Activated T-cell treated with anti-CD3 and anti-CD28 coated beads, Interleukin-2, amount 50 U/mL, for 48 hours (primary cell): Measurements from ENCODE around the gene OR2J1.
"Not testable (repeated sequence)": the region's sequence is repeated elsewhere in the genome, so short reads cannot be mapped to it uniquely, and the experiment has no call there.

ENCODE experiments used
- DNase-seq, 2 experiments: peaks; one replicate each; pipeline ENCODE4 v3.0.0-alpha.2; 2020

The OR2J1 gene

DNA sequence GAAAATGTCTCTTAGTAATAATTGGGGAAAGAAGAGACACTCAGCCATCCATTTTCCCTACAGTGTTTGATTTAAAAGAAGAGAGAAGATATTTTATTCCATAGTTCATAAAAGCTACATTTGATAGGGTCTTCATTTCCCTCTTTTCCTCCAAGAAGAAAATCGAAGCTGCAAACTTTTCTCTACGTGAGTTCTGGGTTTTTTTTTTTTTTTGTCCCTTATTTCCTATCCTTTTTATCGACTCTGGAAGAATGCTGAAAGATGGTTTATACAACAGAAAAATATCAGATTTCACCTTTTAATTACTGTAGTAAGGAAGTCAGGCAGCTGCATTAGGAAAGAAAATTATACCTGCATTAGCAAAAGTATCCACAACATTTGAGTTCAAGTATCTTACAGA, at the start of gene OR2J1:
OR2J1 (plus strand) TSS at position 301 of the 400 bp plus-strand sequence. CDS start 1,453 bp downstream, outside the sequence.
- DNase-seq: no peak

DNA sequence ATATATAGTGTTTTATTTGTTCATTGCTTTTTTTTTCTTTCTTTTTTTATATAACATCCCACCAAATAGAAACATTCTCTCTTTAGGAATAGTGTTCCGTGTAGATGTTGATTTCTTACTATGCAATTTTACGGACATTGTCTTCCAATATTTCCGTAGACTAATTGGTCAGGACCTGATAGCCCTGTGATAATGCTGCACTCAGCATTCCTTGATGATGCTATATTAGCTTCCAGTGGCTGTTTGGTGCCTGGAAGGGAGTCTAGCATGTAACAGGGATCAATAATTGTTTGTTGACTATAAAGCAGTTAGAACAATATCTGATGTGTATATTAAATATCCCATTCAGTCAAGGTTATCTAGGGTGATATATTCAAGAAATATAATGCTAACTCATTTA, 47.6 kb upstream of the OR2J1 start:
- no peak for DNase-seq

DNA sequence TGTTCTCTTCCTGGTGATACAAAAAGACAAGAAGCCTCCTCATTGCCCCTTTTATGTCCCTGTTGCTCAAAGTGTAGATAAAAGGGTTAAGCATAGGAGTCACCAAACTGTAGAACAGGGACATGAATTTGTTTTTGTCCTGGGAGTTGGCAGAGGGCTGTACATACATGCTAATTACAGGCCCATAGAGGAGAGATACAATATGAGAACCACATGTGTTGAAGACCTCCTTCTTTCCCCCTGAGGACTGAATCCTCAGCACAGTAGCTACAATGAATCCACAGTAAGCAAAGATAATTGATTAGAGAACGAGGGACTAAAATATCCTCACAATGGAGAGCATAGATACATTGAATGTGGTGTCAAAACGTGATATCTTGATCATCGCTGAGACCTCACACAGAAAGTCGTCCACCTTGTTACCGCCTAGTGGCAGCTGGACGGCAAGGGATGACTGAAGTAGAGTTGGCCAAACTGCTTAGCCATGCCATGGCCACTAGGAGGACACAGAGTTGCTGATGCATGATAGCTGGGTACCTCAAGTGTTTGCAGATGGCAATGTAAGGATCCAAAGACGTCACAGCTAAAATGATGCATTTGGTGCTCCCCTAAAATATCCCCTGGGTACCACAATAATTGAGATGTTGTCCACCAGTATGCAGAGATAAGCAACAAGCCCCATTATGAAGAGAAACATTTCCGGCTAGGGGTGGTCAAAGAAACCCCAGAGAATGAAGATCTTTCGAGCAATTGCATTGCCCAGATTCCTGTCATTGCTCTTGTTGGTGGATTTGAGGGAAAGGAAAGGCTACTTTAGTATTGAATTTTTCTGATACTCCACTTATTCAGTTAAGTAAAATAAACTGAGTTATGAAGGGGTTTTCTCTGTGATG, 27.2 kb upstream of the OR2J1 start:
- peak in 1 of 2 experiments; percentile 20 for DNase-seq

DNA sequence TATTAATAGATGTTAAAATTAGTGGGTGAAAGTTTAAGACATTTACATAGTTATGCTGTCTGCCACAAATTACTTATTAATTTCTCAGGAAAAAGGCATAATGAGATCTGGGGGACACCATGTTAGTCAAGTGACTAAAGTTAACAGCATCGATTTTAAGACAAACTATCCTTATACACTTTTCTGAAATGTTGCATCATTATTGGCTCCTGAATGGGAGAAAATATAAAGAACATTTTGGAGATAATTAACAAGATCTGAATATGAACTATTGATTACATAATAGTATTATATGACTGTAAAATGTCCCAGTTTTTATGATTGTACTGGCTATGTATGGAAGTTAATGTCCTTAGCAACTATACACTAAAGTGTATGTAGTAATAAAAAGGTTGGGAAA, 20.1 kb upstream of the OR2J1 start:
- DNase-seq: no peak

DNA sequence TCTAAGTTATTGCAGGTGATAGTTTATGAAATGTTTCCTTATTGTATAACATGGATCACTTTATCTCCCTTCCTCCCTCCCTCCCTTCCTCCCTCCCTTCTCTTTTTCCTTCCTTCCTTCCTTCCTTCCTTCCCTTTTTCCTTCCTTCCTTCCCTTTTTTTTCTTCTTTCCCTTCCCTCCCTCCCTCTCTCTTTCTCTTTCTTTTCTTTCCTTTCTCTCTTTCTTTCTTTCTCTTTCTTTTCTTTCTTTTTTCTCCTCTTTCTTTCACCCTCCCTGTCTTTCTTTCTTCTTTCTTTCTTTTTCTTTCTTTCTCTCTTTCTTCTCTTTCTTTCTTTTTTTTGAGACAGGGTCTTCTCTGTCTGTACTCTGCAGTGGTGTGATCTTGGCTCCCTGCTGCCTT, 18.0 kb upstream of the OR2J1 start:
- DNase-seq: no peak

DNA sequence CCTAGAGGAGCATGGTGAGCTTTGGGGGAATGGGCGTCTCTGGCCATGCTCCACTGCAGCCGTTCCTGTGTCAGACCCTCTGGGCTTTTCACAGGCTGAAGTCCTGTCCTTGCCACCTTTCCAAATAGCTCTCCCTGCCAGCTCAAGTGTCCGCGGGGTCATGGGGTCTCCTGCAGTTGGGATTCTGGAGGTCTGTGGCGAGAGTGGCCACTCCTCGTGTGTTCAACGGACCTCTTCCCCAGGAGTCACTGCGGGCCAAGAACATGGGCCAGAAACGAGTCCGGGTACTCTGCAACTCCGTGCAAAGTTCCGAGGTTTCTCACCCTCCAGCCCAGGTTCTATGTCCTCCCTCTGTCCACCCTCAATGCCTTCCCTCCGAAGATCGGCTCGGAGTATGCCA, 16.8 kb upstream of the OR2J1 start:
- no peak for DNase-seq

DNA sequence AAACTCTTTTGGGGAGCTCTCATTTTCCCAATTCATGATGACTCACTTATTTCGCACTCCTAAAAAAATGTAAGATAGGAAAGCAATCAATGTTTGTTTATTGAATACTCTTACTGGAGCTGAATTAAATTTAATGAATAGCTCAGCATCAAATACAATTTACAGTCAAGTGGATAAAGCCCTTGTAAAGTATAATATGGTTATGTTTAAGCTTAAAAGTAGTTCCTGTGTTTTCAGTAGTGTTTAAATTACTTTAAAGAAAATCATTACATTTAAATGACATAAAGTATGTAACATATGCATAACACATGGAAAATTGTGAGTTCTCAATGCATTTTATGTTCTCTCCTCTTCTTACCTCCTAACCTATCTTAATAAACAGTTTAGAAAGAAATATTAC, 12.1 kb upstream of the OR2J1 start, which contains the start of gene OR2B3:
OR2B3 (minus strand) TSS at position 101 of the 400 bp plus-strand sequence; CDS start at position 36, 65 bp downstream.
- no peak for DNase-seq

DNA sequence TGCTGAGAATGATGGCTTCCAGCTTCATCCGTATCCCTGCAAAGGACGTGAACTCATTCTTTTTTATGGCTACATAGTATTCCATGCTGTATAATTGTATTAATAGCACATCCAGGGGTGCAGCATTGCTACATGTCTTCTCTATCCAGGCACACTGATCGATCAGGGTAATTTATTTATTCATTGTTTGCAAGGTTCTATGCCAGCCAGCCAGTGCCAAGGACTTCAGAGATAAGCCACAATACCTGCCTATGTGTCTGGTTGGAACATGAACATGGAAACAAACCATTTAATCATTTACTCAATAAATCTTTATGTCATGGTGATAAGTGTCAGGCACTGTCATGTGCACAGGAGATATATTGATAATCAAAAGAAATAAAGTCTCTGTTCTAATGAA, 6.3 kb upstream of the OR2J1 start:
- DNase-seq: no peak

DNA sequence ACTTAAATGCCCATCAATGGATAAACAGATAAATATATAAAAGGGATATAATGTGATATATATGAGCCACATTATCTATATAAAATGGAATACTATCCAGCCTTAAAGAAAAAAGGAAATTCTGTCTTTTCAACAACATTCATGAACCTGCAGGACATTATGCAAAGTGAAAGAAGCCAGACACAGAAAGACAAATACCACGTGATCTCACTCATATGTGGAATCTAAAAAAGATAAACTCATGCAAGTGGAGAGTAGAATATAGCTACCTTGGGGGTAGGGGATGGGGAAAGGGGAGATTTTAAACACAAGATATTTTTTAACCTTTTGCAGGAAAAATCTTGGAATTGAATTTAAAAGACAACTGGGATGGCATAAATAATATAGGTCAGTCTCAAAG, 1.5 kb upstream of the OR2J1 start:
- no peak for DNase-seq

DNA sequence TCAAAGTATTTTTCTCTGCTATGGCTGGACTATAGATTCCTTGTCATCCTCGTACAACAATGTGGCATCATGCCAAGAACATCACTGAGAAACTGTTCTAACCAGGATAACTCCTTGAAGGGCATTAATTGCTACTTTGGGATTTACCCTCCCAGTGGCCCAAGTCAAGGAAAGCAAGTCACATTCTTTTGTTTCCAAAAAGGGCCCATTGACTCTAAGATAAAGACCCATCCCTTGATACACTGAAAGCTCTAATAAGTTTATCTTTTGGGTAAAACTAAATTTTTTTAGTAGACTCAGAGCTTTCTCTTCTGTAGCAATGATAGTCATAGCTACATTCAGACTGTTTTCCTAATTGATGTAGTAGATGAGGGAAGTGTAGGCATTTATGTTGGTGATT, 8.5 kb downstream of the OR2J1 start, which contains the start of gene OR2J3:
OR2J3 (plus strand) TSS at position 301 of the 400 bp plus-strand sequence. CDS start 3,833 bp downstream, outside the sequence.
- DNase-seq: no peak

DNA sequence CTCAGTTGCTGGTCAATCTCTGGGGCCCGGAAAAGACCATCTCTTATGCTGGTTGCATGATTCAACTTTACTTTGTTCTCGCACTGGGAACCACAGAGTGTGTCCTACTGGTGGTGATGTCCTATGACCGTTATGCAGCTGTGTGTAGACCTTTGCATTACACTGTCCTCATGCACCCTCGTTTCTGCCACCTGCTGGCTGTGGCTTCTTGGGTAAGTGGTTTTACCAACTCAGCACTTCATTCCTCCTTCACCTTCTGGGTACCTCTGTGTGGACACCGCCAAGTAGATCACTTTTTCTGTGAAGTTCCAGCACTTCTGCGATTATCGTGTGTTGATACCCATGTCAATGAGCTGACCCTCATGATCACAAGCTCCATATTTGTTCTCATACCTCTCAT, 12.8 kb downstream of the OR2J1 start:
- DNase-seq: no peak

DNA sequence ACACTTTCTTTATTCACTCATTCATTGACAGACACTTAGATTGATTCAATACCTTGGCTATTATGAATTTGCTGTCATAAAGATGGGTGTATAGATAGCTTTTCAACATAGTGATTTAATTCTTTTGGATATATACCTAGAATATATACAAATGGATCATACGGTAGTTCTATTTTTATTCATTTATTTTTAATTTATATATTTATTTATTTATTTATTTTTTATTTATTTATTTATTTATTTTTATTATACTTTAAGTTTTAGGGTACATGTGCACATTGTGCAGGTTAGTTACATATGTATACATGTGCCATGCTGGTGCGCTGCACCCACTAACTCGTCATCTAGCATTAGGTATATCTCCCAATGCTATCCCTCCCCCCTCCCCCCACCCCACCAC, 15.7 kb downstream of the OR2J1 start:
- not testable (repeated sequence) for DNase-seq

DNA sequence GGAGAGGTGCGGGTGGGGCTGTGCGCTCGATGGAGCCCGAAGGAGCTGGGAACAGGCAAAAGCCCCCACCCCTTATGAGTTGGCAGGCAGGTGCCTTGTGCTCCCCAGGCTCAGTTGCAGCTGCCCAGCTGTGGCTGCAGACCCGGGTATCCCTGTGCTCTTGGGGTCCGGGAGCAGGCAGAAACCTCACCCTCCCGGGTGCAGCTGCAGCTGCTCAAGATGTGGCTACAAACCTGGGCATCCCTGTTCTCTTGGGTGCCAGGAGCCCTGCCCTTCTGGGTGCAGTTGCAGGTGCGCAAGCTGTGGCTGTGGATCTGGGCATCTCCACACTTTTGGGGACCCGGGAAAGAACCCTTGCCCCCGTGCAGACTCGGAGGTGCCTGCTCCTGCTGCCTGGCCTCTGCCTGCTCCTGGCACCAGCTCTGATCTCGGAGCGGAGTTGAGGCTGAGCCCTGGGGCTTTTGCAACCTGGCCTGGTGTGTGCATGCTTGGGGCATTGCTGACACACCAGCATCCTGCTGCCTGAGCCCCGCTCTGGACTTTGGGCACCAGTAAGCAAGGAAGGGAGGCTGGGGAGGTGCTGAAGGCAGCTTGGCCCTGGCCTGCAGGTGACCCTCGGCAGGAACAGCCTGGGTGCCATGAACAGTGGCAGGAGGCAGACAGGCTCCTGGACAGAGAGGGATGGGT, 30.2 kb downstream of the OR2J1 start:
- no peak for DNase-seq

DNA sequence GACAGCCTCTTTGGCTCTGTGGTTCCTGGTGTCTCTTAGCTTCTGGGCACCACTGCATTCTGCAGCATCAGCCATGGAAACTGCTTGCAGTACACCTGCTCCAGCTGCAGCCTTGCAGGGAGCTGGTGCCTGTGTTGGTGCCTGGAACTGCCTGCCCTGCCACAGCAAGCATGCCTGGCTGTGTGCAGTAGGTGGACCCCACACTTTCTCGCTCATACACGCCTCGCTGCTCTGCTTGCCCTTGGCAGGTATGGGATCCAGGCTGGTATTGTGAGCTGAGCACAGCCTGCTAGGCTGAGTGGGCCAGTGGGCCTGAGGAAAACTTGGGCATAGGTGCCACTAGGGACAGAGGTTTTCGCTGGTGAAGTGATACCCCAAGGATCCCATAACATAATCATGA, 31.4 kb downstream of the OR2J1 start:
- no peak for DNase-seq

DNA sequence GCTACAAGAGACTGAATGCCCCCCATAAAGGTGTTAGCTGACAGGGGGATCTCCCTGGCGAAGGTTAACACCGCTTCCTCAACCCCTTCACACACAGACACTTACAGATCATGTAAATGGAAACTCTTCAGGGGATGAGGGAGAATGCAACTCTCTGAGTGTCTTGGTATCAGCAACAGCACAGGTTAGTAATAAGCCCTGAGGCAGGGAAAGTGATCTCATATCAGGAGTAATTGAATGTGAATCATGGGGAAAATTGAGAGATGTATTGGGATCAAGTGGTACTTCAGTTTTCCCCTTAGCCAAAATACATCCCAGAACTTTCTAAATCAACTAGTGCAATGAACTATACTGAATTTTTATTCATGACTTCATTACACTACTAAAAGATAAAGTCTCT, 32.4 kb downstream of the OR2J1 start:
- DNase-seq: no peak

DNA sequence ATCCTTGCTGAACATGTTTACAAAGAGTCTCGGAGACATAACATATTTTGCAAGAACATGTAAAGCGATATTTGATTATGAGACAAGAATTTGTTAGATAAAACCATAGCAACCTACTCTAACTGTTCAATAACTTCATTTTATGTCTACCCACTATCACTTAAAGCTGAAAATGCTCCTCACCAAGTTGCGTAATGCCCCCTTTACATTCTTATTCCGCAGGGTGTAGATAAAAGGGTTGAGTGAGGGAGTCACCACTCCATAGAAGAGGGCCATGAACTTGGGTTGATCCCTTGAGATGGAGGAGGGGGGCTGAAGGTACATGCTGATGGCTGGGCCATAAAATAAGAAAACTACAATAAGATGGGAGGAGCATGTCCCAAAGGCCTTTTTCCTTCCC, 38.4 kb downstream of the OR2J1 start:
- no peak for DNase-seq

DNA sequence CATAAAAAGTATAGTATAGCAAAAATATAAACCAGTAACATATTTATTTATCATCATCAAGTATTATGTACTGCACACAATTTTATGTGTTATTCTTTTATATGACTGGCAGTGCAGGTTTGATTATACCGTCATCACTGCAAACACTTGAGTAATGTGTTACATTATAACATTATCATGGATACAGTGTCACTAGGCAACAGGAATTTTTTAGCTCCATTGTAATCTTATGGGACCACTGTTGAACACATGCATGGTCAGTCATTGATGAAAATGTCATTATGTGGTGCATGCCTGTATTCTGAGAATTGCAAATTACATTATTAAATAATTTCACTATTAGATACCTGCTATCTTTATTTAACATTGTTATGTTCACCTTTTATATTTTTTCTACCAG, 42.3 kb downstream of the OR2J1 start:
- DNase-seq: no peak

DNA sequence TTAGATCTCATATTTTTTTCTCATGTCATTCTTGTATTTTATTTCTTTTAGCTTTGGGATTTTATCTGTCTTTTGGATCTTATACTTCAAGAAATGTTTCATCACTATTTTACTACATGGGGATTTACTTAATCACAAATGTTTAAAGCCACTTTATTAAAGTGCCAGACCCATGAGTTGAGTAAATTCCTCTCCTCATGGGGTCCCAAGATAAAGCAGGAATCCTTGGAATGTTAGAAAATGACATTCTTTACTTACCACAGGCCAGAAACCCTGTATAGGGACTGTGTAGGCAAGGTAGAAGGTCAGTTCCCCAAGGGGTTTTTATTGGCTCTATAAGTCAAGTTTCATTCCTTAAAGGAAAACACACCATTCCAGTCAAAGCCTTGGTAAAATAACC, 43.0 kb downstream of the OR2J1 start:
- no peak for DNase-seq

DNA sequence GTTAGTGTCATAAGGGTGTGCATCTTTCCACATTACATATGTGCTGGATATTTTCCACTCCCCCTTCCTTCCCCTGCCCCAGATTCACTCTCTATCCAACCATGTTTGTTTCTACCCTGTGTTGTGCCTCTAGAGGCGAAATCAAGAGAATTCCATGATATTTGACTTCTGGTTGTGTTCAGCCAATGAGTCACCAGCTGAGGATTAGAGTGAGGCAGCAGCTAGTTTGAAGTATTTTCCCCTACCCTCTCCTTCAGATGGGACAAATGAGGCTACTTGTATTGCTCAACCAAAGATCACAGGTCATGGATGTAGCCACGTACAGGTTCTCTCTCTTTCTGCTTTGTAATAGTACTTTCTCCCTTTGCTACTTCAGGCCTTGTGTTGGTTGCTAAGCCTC, 46.9 kb downstream of the OR2J1 start:
- DNase-seq: no peak

DNA sequence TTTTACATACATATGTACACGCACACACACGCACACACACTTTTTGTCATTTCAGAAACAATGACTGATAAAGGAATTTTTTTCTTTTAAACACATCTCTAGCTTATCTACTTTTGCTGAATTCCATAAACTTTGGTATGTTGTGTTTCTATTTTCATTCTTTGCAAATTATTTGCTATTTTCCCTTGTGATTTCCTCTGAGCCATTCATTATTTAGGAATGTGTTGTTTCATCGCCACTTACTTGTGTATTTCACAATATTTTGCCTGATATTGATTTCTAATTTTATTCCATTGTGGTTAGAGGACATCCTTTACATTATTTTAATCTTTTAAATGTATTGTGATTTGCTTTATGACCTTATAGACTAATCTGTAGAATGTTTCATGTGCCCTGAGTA, 47.8 kb downstream of the OR2J1 start:
- no peak for DNase-seq

DNA sequence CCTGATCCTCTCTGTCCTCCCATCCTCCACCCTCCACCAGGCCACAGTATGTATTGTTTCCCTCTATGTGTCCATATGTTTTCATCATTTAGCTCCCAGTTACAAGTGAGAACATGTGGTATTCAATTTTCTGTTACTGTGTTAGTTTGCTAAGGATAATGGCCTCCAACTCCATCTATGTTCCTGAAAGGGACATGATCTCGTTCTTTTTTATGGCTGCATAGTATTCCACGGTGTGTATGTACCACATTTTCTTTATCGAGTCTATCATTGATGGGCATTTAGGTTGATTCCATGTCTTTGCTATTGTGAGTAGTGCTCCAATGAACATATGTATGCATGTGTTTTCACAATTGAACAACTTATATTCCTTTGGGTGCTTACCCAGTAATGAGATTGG, 50.2 kb downstream of the OR2J1 start:
- DNase-seq: not testable (repeated sequence)
